ENCODE results near the gene NIT1. TPM values are rescaled to one million over a fixed set of nuclear protein-coding genes. Genes with fewer than 3 reads are reported as not detected.

The NIT1 gene
- total and polyA plus RNA-seq, 9 of the 15 experiments (the other 6 are each of a cell fraction or from before 2014, with no cell fraction given): 18.4 to 76.0 (median 33.7) TPM

GRCh38 chr1:161084597-161084988 is 33.3 kb upstream of the NIT1 start:
- Histone ChIP-seq H3K79me2 (ENCODE audit: control insufficient read depth, insufficient read depth, low read length) (no peaks in the 10 kb centered on the region), H3K9me1 (ENCODE audit: control insufficient read depth, insufficient read depth, low read length) (no peaks in the 10 kb centered on the region), H4K20me1 (replicated peaks; ENCODE audit: control insufficient read depth, insufficient read depth, low read length) (no peaks in the 10 kb centered on the region), H3K9ac (ENCODE audit: insufficient read depth in 1 of 2, low read depth in 2 of 2, low read length in 2 of 2) (no peak overlapping the region), H3K4me2 (ENCODE audit: insufficient read depth, low read length) (no peak overlapping the region), H3K36me3 (ENCODE audit: control insufficient read depth, insufficient read depth, low read length) (no peaks in the 10 kb centered on the region), H3K27me3 (ENCODE audit: control insufficient read depth in 2 of 2, insufficient read depth in 2 of 2, low read length in 2 of 2) (no peaks in the 10 kb centered on the region), H3K27ac (ENCODE audit: extremely low read depth, low read depth, low read length) (no peak overlapping the region), H3K9me3 (replicated peaks; ENCODE audit: control insufficient read depth, insufficient read depth, low read depth, low read length) (no peaks in the 10 kb centered on the region), H3K4me3 (no peak overlapping the region), H2AFZ (ENCODE audit: low read depth, low read length) (no peak overlapping the region), H3K4me1 (replicated peaks in 1 of 2; ENCODE audit: control insufficient read depth in 2 of 2, insufficient read depth in 2 of 2, low read length in 2 of 2) (peaks cover 13 to 18% of the 10 kb centered on the region in 2 experiments; a peak in 4 of 5 replicates)
- 40% methylated on average over 1 of the region's 1 CpG for WGBS (ENCODE audit: insufficient coverage, low coverage, missing lambda C conversion rate)
- in situ Hi-C loops (cut with MboI): loop anchor here (25.0 kb wide), 1 partner anchor 247 kb away; no protein-coding TSS in a partner anchor
- intact Hi-C loops (cut with micrococcal nuclease): no loop called here
- no peak for FAIRE-seq
- POLR2A ChIA-PET: interaction anchor here (0.8 to 1.8 kb wide), 4 partner anchors 10 to 21 kb away, joined by 3 to 8 read pairs (median 3); no protein-coding TSS in a partner anchor
- CTCF ChIA-PET (ENCODE audit: low intra/inter-chr PET ratio): no interaction called here
- ATAC-seq: no peak
- TF ChIP-seq RBM22 (IDR thresholded peaks at IDR 0.05; ENCODE audit: low read depth, low read length, poor library complexity, severe bottlenecking) (no peak), ETV5 (CRISPR knock-in tag; IDR thresholded peaks at IDR 0.05; ENCODE audit: low read depth) (no peak), BACH1 (tag; IDR thresholded peaks at IDR 0.05) (no peak), ZBTB34 (CRISPR knock-in tag; IDR thresholded peaks at IDR 0.05) (no peak), MIER1 (IDR thresholded peaks at IDR 0.05; ENCODE audit: low read depth) (no peak), ZBTB7A (IDR thresholded peaks at IDR 0.05; ENCODE audit: borderline replicate concordance, control insufficient read depth, low read depth, low read length) (no peak), KDM2B (CRISPR knock-in tag; IDR thresholded peaks at IDR 0.05) (no peak), EGR1 (conservative IDR thresholded peaks at IDR 0.05) (no peak), ZNF24 (IDR thresholded peaks at IDR 0.05) (no peak)
- TF ChIP-seq, protein P1, sequence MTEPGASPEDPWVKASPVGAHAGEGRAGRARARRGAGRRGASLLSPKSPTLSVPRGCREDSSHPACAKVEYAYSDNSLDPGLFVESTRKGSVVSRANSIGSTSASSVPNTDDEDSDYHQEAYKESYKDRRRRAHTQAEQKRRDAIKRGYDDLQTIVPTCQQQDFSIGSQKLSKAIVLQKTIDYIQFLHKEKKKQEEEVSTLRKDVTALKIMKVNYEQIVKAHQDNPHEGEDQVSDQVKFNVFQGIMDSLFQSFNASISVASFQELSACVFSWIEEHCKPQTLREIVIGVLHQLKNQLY (CRISPR knock-in tag; conservative IDR thresholded peaks at IDR 0.05): no peak
- BruUV-seq (replicated peaks): no TSS peak
- DNase-seq (ENCODE audit: extremely low read depth in 1 of 4, low spot score in 3 of 4): no peak

All from K562 (cell line).